AG04450 (cell line): ENCODE data around the gene AADACL3. TPM values are rescaled to one million over a fixed set of nuclear protein-coding genes. Genes with fewer than 3 reads are reported as not detected.

ENCODE experiments used
- CTCF ChIA-PET: fragments of 300-600, 350-600 bp; formaldehyde crosslinking; extraction: SDS; loops from one replicate; lab custom pipeline; 2022; ENCODE audit warnings: antibody characterized with exemption, inconsistent platforms; lab: Charles Lee
- POLR2A ChIA-PET: fragments of 350-600 bp; formaldehyde crosslinking; extraction: SDS; loops from one replicate; lab custom pipeline; 2021; ENCODE audit warnings: antibody characterized with exemption, inconsistent platforms; lab: Yijun Ruan, JAX
- DNase-seq: peaks from one replicate; pipeline ENCODE4 v3.0.0-alpha.2; 2011; ENCODE audit warnings: low read depth, low spot score
- H3K27ac ChIP-seq: one replicate; pipeline ENCODE4 v1.5.1; 2012; ENCODE audit warnings: low read depth, low read length, control low read depth
- H3K27me3 ChIP-seq: one replicate; pipeline ENCODE4 v1.6.0; 2012; ENCODE audit warnings: low read length; ENCODE audit not compliant: control insufficient read depth, insufficient read depth
- H3K4me3 ChIP-seq: 2 replicates; pipeline ENCODE4 v1.5.1; 2011; ENCODE audit warnings: mild to moderate bottlenecking, low read depth, low read length, control low read depth
- H3K9me3 ChIP-seq: 2 replicates; pipeline ENCODE4 v1.5.1; 2012; ENCODE audit warnings: low read length; ENCODE audit not compliant: control insufficient read depth, insufficient read depth
- CTCF ChIP-seq: IDR thresholded peaks from 2 replicates; pipeline ENCODE4 v1.5.1; 2011; ENCODE audit warnings: low read depth, low read length, control low read depth, inconsistent platforms
- polyA plus RNA-seq: library from polyadenylated mRNA; depleted of rRNA; stranded (reverse); fragments of >200 nt; gene quantifications from 2 replicates; pipeline ENCODE4 v1.2.3, GENCODE V29; 2011

Gene AADACL3
- polyA plus RNA-seq, 1 experiment = not detected

DNA sequence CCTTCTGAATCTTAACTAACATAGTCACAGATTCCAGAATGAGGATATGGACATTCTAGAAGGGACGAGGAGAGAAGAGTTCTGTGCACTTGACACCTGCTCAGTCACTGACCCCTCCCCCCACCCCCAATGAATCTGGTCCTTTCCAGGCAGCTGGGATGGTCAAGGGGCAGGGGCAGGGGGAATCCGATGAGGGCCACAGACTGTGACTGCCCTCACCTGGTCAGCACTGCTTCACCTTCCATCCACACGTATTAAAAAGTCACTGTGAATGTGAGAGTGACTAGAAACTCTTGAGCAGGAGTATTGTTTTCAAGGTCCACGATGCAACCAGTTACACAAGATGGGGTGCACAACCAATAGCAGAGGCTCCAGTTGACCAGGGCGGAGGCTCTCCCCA is 48.1 kb downstream of the AADACL3 start:
- Histone ChIP-seq H3K4me3 (no peak overlapping the region), H3K27ac (no peak overlapping the region), H3K9me3 (peaks cover 46% of the 10 kb centered on the region), H3K27me3 (no peaks in the 10 kb centered on the region)
- POLR2A ChIA-PET = no interaction called here
- CTCF ChIA-PET = no interaction called here
- TF ChIP-seq CTCF = no peak
- DNase-seq = no peak

- Histone ChIP-seq H3K9me3 (peaks cover 29% of the 10 kb centered on the region), H3K27me3 (no peaks in the 10 kb centered on the region), H3K27ac (no peak overlapping the region), H3K4me3 (no peak overlapping the region)
- ChIA-PET CTCF (no interaction called here), POLR2A (no interaction called here)
- no peak for TF ChIP-seq CTCF
- no peak for DNase-seq
Observed at GRCh38 chr1:12769031-12769430, 53.1 kb downstream of the AADACL3 start.

- Histone ChIP-seq H3K27me3 (no peaks in the 10 kb centered on the region), H3K4me3 (no peak overlapping the region), H3K27ac (no peak overlapping the region), H3K9me3 (peaks cover 31% of the 10 kb centered on the region)
- ChIA-PET CTCF (no interaction called here), POLR2A (no interaction called here)
- DNase-seq = no peak
- TF ChIP-seq CTCF = no peak
Observed at GRCh38 chr1:12769976-12770505, 54.1 kb downstream of the AADACL3 start.

- POLR2A ChIA-PET = no interaction called here
Observed at GRCh38 chr1:12770620-12771019, 54.7 kb downstream of the AADACL3 start.

DNA sequence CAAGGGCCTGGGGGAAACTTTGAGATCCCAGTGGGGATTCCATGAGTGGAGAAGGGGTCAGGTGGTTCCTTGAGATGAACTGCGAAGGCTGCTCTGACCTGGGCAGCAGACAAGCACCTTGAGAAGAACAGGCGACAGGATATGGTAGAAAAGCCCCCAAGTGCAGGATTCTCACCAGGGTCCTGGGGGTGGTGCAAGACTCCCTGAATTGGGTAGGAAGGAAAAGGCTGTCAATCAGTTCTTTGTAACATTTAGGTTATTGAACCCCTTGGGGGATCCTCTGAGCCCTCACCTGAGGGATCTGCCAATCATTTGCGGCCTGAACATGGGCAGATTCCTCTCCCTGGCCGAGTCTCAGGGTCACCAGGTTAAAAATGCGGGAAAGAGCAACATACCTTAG is 55.3 kb downstream of the AADACL3 start:
- no peaks in the 10 kb centered on the region for H3K27me3 ChIP-seq
- POLR2A ChIA-PET = no interaction called here
- H3K4me3 ChIP-seq = no peak overlapping the region
- H3K9me3 ChIP-seq = peaks cover 40% of the 10 kb centered on the region
- CTCF ChIA-PET = no interaction called here
- no peak for TF ChIP-seq CTCF
- H3K27ac ChIP-seq = no peak overlapping the region
- no peak for DNase-seq

More at GRCh38 chr1:12770620-12771019, 54.7 kb downstream of the AADACL3 start:
- no peak overlapping the region for H3K27ac ChIP-seq
- no peaks in the 10 kb centered on the region for H3K27me3 ChIP-seq
- H3K9me3 ChIP-seq = peaks cover 37% of the 10 kb centered on the region
- no peak overlapping the region for H3K4me3 ChIP-seq
- CTCF ChIA-PET = no interaction called here
- no peak for TF ChIP-seq CTCF
- no peak for DNase-seq
